Keratinocyte (primary cell): Measurements from ENCODE around the gene ISOC2. TPM values are rescaled to one million over a fixed set of nuclear protein-coding genes. Genes with fewer than 3 reads are reported as not detected.
A peak's percentile ranks its signal among the peaks of the same experiment; 100 is the strongest.

Source experiments
- DNase-seq: peaks from one replicate; pipeline ENCODE4 v3.0.0-alpha.2; 2011; ENCODE audit warnings: low read depth, missing footprints, low spot score
- FAIRE-seq: peaks from 2 replicates; lab custom pipeline; 2011; peaks lifted over from hg19 to GRCh38; lab: Jason Lieb, UNC
- H2AFZ ChIP-seq: 2 replicates; pipeline ENCODE4 v1.6.0; 2012; ENCODE audit warnings: low read length, control low read depth, inconsistent platforms; ENCODE audit not compliant: control insufficient read depth
- H3K27ac ChIP-seq: 2 replicates; pipeline ENCODE4 v1.5.1; 2011; ENCODE audit warnings: low read length; ENCODE audit not compliant: control insufficient read depth, insufficient read depth
- H3K27me3 ChIP-seq: 3 replicates; pipeline ENCODE4 v1.6.0; 2011; ENCODE audit warnings: low read length; ENCODE audit not compliant: control insufficient read depth, insufficient read depth; ENCODE audit errors: extremely low read depth
- H3K36me3 ChIP-seq, 2 experiments: 2 replicates in 1 of 2; 3 replicates in 1 of 2; pipeline ENCODE4 v1.5.1; 2011; ENCODE audit warnings: low read length in 2 of 2, mild to moderate bottlenecking in 1 of 2; ENCODE audit not compliant: control insufficient read depth in 2 of 2, insufficient read depth in 2 of 2; ENCODE audit errors: extremely low read depth in 1 of 2
- H3K4me1 ChIP-seq: 3 replicates; pipeline ENCODE4 v1.5.1; 2011; ENCODE audit warnings: low read length; ENCODE audit not compliant: control insufficient read depth, insufficient read depth; ENCODE audit errors: extremely low read depth
- H3K4me2 ChIP-seq: 3 replicates; pipeline ENCODE4 v1.6.0; 2011; ENCODE audit warnings: low read depth, low read length; ENCODE audit not compliant: control insufficient read depth, insufficient read depth; ENCODE audit errors: extremely low read depth
- H3K4me3 ChIP-seq, 3 experiments: fragments of 200-600 bp in 1 of 3; sonication (generic) in 1 of 3; 2 replicates in 2 of 3; 3 replicates in 1 of 3; pipeline ENCODE4 v1.5.1; 2011 to 2016; ENCODE audit warnings: low read length in 3 of 3, mild to moderate bottlenecking in 3 of 3, control low read depth in 2 of 3, inconsistent platforms in 1 of 3, low read depth in 1 of 3, mixed read lengths in 1 of 3, mixed run types in 1 of 3, moderate library complexity in 1 of 3; ENCODE audit not compliant: control insufficient read depth in 2 of 3, insufficient read depth in 2 of 3; ENCODE audit errors: extremely low read depth in 1 of 3
- H3K79me2 ChIP-seq: 2 replicates; pipeline ENCODE4 v1.6.0; 2012; ENCODE audit warnings: low read length; ENCODE audit not compliant: control insufficient read depth, insufficient read depth
- H3K9ac ChIP-seq: 3 replicates; pipeline ENCODE4 v1.6.0; 2011; ENCODE audit warnings: low read length; ENCODE audit not compliant: control insufficient read depth, insufficient read depth; ENCODE audit errors: extremely low read depth
- H3K9me1 ChIP-seq: 3 replicates; pipeline ENCODE4 v1.6.0; 2011; ENCODE audit warnings: low read length; ENCODE audit not compliant: control insufficient read depth, insufficient read depth; ENCODE audit errors: extremely low read depth
- H3K9me3 ChIP-seq: 2 replicates; pipeline ENCODE4 v1.5.1; 2012; ENCODE audit warnings: low read depth, low read length; ENCODE audit not compliant: control insufficient read depth
- H4K20me1 ChIP-seq: 3 replicates; pipeline ENCODE4 v1.6.0; 2011; ENCODE audit warnings: low read length; ENCODE audit not compliant: control insufficient read depth, insufficient read depth; ENCODE audit errors: extremely low read depth
- EZH2 ChIP-seq: IDR thresholded peaks from one replicate; pipeline ENCODE4 v1.6.1; 2012; ENCODE audit warnings: inconsistent platforms, mild to moderate bottlenecking, low read length, moderate library complexity
- dilution Hi-C: fragments of 300-500 bp; cut with MboI; formaldehyde crosslinking; loops from one replicate; pipeline ENCODE4 v1.7.0; 2020; ENCODE audit warnings: low sequenced_read_pairs; ENCODE audit not compliant: extremely low pct_ligation_motif_present
- polyA plus RNA-seq, 5 experiments: library from polyadenylated mRNA; depleted of rRNA in 3 of 5; stranded (reverse) in 3 of 5; stranded (forward) in 1 of 5; unstranded in 1 of 5; fragments of >200 nt; gene quantifications; 1 replicate in 1 of 5; 2 replicates in 3 of 5; 3 replicates in 1 of 5; pipeline versions ENCODE4 v1.2.1 to v1.2.3, GENCODE V29; 2011 to 2012; ENCODE audit warnings: missing spikeins in 2 of 5, low read depth in 1 of 5, low replicate concordance in 1 of 5
- TF ChIP-seq, protein P1 (sequence below), 3 experiments: IDR thresholded peaks in 1 of 3; conservative IDR thresholded peaks in 1 of 3; optimal IDR thresholded peaks in 1 of 3; 2 replicates in 2 of 3; 3 replicates in 1 of 3; pipeline versions ENCODE3 to v1.5.1; 2011; ENCODE audit warnings: low read length in 3 of 3, mild to moderate bottlenecking in 3 of 3, moderate library complexity in 2 of 3, control low read depth in 1 of 3, inconsistent platforms in 1 of 3; ENCODE audit not compliant: insufficient read depth in 2 of 3; ENCODE audit errors: extremely low read depth in 1 of 3

Gene ISOC2
- polyA plus RNA-seq, 1 donor (not counting 4 experiments of a cell fraction or from before 2014, with no cell fraction given) = 24.5 TPM

DNA sequence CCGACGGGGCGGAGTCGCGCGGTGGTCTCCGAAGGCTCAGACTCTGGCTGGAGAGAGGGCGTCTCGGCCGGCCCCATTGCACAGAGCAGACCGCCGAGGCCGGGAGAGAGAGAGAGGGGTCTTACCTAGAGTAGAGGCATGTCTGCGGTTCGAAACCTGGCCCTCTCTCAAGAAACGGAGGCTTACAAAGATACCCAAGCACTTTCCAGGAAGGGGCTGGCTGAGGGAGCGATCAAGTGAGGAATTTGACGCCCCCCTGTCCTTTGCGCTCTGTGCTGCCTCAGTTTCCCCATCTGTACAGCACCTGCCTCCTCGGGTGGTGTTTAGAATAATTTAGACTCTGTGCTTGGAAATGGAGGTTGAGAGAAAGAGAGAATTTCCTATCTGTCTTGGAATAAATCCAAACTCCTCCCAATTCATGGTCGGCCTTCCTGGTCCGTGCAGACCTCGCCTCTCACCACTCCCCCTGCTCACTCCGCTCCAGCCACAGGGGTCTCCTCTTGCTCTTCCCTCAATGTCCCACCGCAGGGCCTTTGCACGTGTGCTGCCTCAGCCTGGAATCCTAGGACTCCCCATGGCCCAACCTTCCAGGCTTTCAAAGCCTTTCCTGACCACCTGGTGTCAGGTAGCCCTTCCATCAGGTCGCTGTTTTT lies 658 bp upstream of the ISOC2 start:
- H3K9me3 ChIP-seq = no peaks in the 10 kb centered on the region
- peak overlapping the region; percentile 95 for H2AFZ ChIP-seq
- FAIRE-seq (no peak), DNase-seq (no peak)
- H3K27ac ChIP-seq = peak overlapping the region; percentile 71
- no peaks in the 10 kb centered on the region for H3K9me1 ChIP-seq
- TF ChIP-seq, protein P1, sequence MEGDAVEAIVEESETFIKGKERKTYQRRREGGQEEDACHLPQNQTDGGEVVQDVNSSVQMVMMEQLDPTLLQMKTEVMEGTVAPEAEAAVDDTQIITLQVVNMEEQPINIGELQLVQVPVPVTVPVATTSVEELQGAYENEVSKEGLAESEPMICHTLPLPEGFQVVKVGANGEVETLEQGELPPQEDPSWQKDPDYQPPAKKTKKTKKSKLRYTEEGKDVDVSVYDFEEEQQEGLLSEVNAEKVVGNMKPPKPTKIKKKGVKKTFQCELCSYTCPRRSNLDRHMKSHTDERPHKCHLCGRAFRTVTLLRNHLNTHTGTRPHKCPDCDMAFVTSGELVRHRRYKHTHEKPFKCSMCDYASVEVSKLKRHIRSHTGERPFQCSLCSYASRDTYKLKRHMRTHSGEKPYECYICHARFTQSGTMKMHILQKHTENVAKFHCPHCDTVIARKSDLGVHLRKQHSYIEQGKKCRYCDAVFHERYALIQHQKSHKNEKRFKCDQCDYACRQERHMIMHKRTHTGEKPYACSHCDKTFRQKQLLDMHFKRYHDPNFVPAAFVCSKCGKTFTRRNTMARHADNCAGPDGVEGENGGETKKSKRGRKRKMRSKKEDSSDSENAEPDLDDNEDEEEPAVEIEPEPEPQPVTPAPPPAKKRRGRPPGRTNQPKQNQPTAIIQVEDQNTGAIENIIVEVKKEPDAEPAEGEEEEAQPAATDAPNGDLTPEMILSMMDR (optimal IDR thresholded peaks at IDR 0.05 in 1 of 3, IDR thresholded peaks at IDR 0.05 in 1 of 3, conservative IDR thresholded peaks at IDR 0.05 in 1 of 3; ENCODE audit: extremely low read depth in 1 of 3, insufficient read depth in 2 of 3, low read length in 3 of 3) = no peak
- TF ChIP-seq EZH2 = no peak
- H3K27me3 ChIP-seq = no peaks in the 10 kb centered on the region
- no peaks in the 10 kb centered on the region for H4K20me1 ChIP-seq
- H3K9ac ChIP-seq = peak overlapping the region; percentile 88
- peak overlapping the region; percentile 75 to 92 (median 78) for H3K4me3 ChIP-seq
- H3K4me1 ChIP-seq = peaks cover 9% of the 10 kb centered on the region
- dilution Hi-C loops = no loop called here
- peak overlapping the region; percentile 96 for H3K4me2 ChIP-seq
- no peaks in the 10 kb centered on the region for H3K79me2 ChIP-seq
- no peaks in the 10 kb centered on the region for H3K36me3 ChIP-seq

DNA sequence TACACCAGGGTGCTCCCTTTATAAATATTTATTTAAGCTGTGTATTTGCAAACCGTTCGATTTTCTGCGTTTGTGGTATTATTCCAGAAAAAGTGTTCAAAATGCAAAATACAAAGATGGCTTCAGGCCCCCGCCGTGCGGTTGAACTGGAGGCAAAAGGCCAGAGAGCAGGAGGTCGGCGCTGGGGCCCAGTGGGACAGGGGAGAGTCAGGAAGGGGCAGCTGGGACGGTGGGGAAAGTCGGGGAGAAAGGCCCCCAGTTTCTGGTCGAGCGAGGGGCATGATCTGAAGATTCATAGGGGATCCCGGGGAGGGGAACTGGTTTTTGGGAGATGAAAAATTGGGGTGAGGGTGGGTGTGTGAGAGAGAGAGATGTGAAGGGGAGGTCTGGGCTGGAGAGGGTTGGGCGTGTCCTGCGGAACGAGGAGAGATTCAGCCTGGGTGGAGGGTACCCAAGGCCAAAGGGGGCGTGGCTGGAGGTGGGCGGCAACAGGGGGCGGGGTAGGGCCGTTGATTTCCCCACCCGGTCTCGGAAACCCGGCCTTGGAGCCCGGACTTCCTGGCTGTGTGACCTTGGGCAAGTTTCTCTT lies 678 bp downstream of the ISOC2 start:
- TF ChIP-seq, protein P1 (optimal IDR thresholded peaks at IDR 0.05 in 1 of 3, IDR thresholded peaks at IDR 0.05 in 1 of 3, conservative IDR thresholded peaks at IDR 0.05 in 1 of 3; ENCODE audit: extremely low read depth in 1 of 3, insufficient read depth in 2 of 3, low read length in 3 of 3) = no peak
- TF ChIP-seq EZH2 = no peak
- DNase-seq = no peak

More for the DNA sequence above, 678 bp downstream of the ISOC2 start:
- no peaks in the 10 kb centered on the region for H3K79me2 ChIP-seq
- no peaks in the 10 kb centered on the region for H3K9me3 ChIP-seq
- H3K36me3 ChIP-seq = peaks cover 0 to 2% of the 10 kb centered on the region in 2 experiments
- peak overlapping the region; percentile 68 for H3K27ac ChIP-seq
- H3K4me3 ChIP-seq = peak overlapping the region; percentile 75 to 85 (median 84)
- H3K9ac ChIP-seq = peak overlapping the region; percentile 88
- H4K20me1 ChIP-seq = no peaks in the 10 kb centered on the region
- H2AFZ ChIP-seq = no peak overlapping the region
- H3K9me1 ChIP-seq = no peaks in the 10 kb centered on the region
- no peaks in the 10 kb centered on the region for H3K27me3 ChIP-seq
- dilution Hi-C loops = no loop called here
- peak overlapping the region; percentile 96 for H3K4me2 ChIP-seq
- FAIRE-seq = no peak
- H3K4me1 ChIP-seq = peaks cover 9% of the 10 kb centered on the region
